GM23338 (cell line): Measurements from ENCODE around the gene NFXL1. TPM values are rescaled to one million over a fixed set of nuclear protein-coding genes. Genes with fewer than 3 reads are reported as not detected.

Experiments
- ATAC-seq: fragments of 200-7000 bp; cut with Tn5 transposase; 3 replicates; pipeline ENCODE4 v1.9.1; 2020
- DNase-seq: peaks from one replicate; pipeline ENCODE4 v3.0.0-alpha.2; 2015; ENCODE audit warnings: low spot score
- H2AFZ ChIP-seq: fragments of 200-600 bp; sonication (generic); 2 replicates; pipeline ENCODE4 v1.8.0; 2016; ENCODE audit warnings: antibody characterized with exemption, mild to moderate bottlenecking, moderate library complexity
- H3F3A ChIP-seq: fragments of 200-600 bp; sonication (generic); replicated peaks from 2 replicates; pipeline ENCODE4 v1.8.0; 2017; ENCODE audit warnings: antibody characterized with exemption, mixed run types, low read depth
- H3K27ac ChIP-seq: fragments of 200-600 bp; sonication (generic); 2 replicates; pipeline ENCODE4 v1.6.1; 2016; ENCODE audit warnings: low read depth
- H3K27me3 ChIP-seq: fragments of 200-600 bp; sonication (generic); 2 replicates; pipeline ENCODE4 v1.8.0; 2016; ENCODE audit warnings: mild to moderate bottlenecking, mixed run types, moderate library complexity; ENCODE audit not compliant: insufficient read depth
- H3K36me3 ChIP-seq: fragments of 200-600 bp; sonication (generic); 2 replicates; pipeline ENCODE4 v1.8.0; 2016; ENCODE audit warnings: mild to moderate bottlenecking; ENCODE audit not compliant: insufficient read depth
- H3K4me1 ChIP-seq: fragments of 200-600 bp; sonication (generic); 2 replicates; pipeline ENCODE4 v1.8.0; 2016; ENCODE audit warnings: mild to moderate bottlenecking, moderate library complexity; ENCODE audit not compliant: insufficient read depth
- H3K4me2 ChIP-seq: fragments of 200-600 bp; sonication (generic); 2 replicates; pipeline ENCODE4 v1.7.1; 2017; ENCODE audit warnings: mixed run types
- H3K4me3 ChIP-seq: fragments of 200-600 bp; sonication (generic); 2 replicates; pipeline ENCODE4 v1.6.1; 2016; ENCODE audit warnings: mixed run types
- H3K79me2 ChIP-seq: fragments of 200-600 bp; sonication (generic); replicated peaks from 2 replicates; pipeline ENCODE4 v1.8.0; 2017; ENCODE audit warnings: mild to moderate bottlenecking; ENCODE audit not compliant: insufficient read depth
- H3K9me2 ChIP-seq: fragments of 200-600 bp; sonication (generic); 2 replicates; pipeline ENCODE4 v1.8.0; 2017; ENCODE audit not compliant: insufficient read depth
- H4K20me1 ChIP-seq: fragments of 200-600 bp; sonication (generic); replicated peaks from 2 replicates; pipeline ENCODE4 v1.8.0; 2017; ENCODE audit warnings: mild to moderate bottlenecking; ENCODE audit not compliant: insufficient read depth
- H3K27ac Mint-ChIP-seq: 2 replicates; pipeline ENCODE4 v1.8.0; 2020; ENCODE audit warnings: inconsistent platforms, mild to moderate bottlenecking, moderate library complexity, mixed read lengths
- H3K27me3 Mint-ChIP-seq: 3 replicates; pipeline ENCODE4 v1.8.0; 2022; ENCODE audit warnings: low read depth, mild to moderate bottlenecking, moderate library complexity, mixed read lengths, inconsistent platforms; ENCODE audit not compliant: insufficient read depth, poor library complexity
- H3K36me3 Mint-ChIP-seq: 3 replicates; pipeline ENCODE4 v1.8.0; 2021; ENCODE audit warnings: low read depth, mild to moderate bottlenecking, inconsistent platforms, moderate library complexity, mixed read lengths
- H3K4me1 Mint-ChIP-seq: 3 replicates; pipeline ENCODE4 v1.8.0; 2020; ENCODE audit warnings: mild to moderate bottlenecking, inconsistent platforms, mixed read lengths
- H3K4me3 Mint-ChIP-seq: 3 replicates; pipeline ENCODE4 v1.8.0; 2021; ENCODE audit warnings: moderate library complexity, mild to moderate bottlenecking, inconsistent platforms, mixed read lengths
- H3K9me3 Mint-ChIP-seq: 3 replicates; pipeline ENCODE4 v1.8.0; 2020; ENCODE audit warnings: moderate library complexity, mild to moderate bottlenecking, inconsistent platforms, mixed read lengths
- CREB1 ChIP-seq: fragments of 250-450 bp; sonication (Bioruptor Pico); IDR thresholded peaks from 2 replicates; pipeline ENCODE4 v1.5.0; 2020; ENCODE audit warnings: low read depth, mild to moderate bottlenecking, moderate library complexity
- CTCF ChIP-seq, 2 experiments: fragments of 200-600 bp in 1 of 2; sonication (generic) in 1 of 2; conservative IDR thresholded peaks; 2 replicates each; pipeline versions ENCODE4 v1.5.1 to v1.6.1; 2016 to 2017; ENCODE audit warnings: antibody characterized with exemption in 2 of 2, low read depth in 2 of 2, mild to moderate bottlenecking in 2 of 2, moderate library complexity in 1 of 2
- ETS1 ChIP-seq: IDR thresholded peaks from 2 replicates; pipeline ENCODE4 v1.6.1; 2016; ENCODE audit warnings: antibody characterized with exemption
- EZH2 ChIP-seq: fragments of 200-600 bp; sonication (generic); IDR thresholded peaks from one replicate; pipeline ENCODE4 v1.8.0; 2017; ENCODE audit warnings: antibody characterized with exemption, mild to moderate bottlenecking, low read depth; ENCODE audit not compliant: unreplicated experiment
- EZH2phosphoT487 ChIP-seq: fragments of 200-600 bp; sonication (generic); IDR thresholded peaks from one replicate; pipeline ENCODE4 v1.8.1; 2018; ENCODE audit warnings: antibody characterized with exemption; ENCODE audit not compliant: unreplicated experiment
- JUNB ChIP-seq: IDR thresholded peaks from one replicate; pipeline ENCODE4 v1.6.1; 2016; ENCODE audit warnings: antibody characterized with exemption; ENCODE audit not compliant: unreplicated experiment
- NANOG ChIP-seq: IDR thresholded peaks from 2 replicates; pipeline ENCODE4 v1.6.1; 2016; ENCODE audit warnings: antibody characterized with exemption, borderline replicate concordance
- POLR2AphosphoS5 ChIP-seq: IDR thresholded peaks from 2 replicates; pipeline ENCODE4 v1.6.1; 2016; ENCODE audit warnings: antibody characterized with exemption, low read depth
- REST ChIP-seq: IDR thresholded peaks from one replicate; pipeline ENCODE4 v1.6.1; 2018; ENCODE audit warnings: antibody characterized with exemption; ENCODE audit not compliant: unreplicated experiment
- STAT1 ChIP-seq: IDR thresholded peaks from one replicate; pipeline ENCODE4 v1.6.1; 2016; ENCODE audit warnings: antibody characterized with exemption; ENCODE audit not compliant: unreplicated experiment
- ZNF114 ChIP-seq: fragments of 250-450 bp; sonication (Bioruptor Pico); IDR thresholded peaks from 2 replicates; pipeline ENCODE4 v1.5.0; 2020; ENCODE audit warnings: mild to moderate bottlenecking, moderate library complexity
- ZNF331 ChIP-seq: fragments of 250-450 bp; sonication (Bioruptor Pico); IDR thresholded peaks from 2 replicates; pipeline ENCODE4 v1.5.0; 2020; ENCODE audit warnings: low read depth, mild to moderate bottlenecking, moderate library complexity
- ZNF462 ChIP-seq: fragments of 250-450 bp; sonication (Bioruptor Pico); IDR thresholded peaks from 2 replicates; pipeline ENCODE4 v1.5.0; 2020; ENCODE audit warnings: mild to moderate bottlenecking, moderate library complexity
- polyA plus RNA-seq: library from polyadenylated mRNA; unstranded; fragments of >200 nt; fragmentation: Nextera tagmentation; extraction: Ambion mirVana; gene quantifications from 2 replicates; pipeline ENCODE4 v1.2.1, GENCODE V29; 2016
- total RNA-seq: library from RNA; depleted of rRNA; stranded (reverse); fragments of >200 nt; shearing (Covaris generic); gene quantifications from 2 replicates; pipeline ENCODE4 v1.2.3, GENCODE V29; 2014

The NFXL1 gene
- total and polyA plus RNA-seq, 2 experiments from 2014 or later: 19.4 to 31.7 TPM

GRCh38 chr4:47876784-47877546, 37.4 kb downstream of the NFXL1 start:
- Mint-ChIP-seq H3K36me3 (peaks cover 72% of the 10 kb centered on the region), H3K4me3 (no peak overlapping the region), H3K27ac (no peak overlapping the region), H3K4me1 (no peaks in the 10 kb centered on the region), H3K27me3 (peaks cover 2% of the 10 kb centered on the region), H3K9me3 (no peaks in the 10 kb centered on the region; the same call in 2 of the 3 replicates)
- H3K4me3 ChIP-seq: no peak overlapping the region
- no peaks in the 10 kb centered on the region for H3F3A ChIP-seq
- H3K79me2 ChIP-seq: no peaks in the 10 kb centered on the region
- H3K27me3 ChIP-seq: no peaks in the 10 kb centered on the region
- H3K36me3 ChIP-seq: peaks cover 61% of the 10 kb centered on the region
- no peak for TF ChIP-seq REST
- TF ChIP-seq JUNB: no peak
- no peak for TF ChIP-seq EZH2
- TF ChIP-seq ZNF462 (CRISPR knock-in tag): no peak
- no peak for TF ChIP-seq EZH2phosphoT487
- no peak for TF ChIP-seq POLR2AphosphoS5
- no peak for TF ChIP-seq CTCF (conservative IDR thresholded peaks at IDR 0.05; ENCODE audit: low read depth in 2 of 2)
- no peak for TF ChIP-seq ETS1
- TF ChIP-seq ZNF331: no peak
- no peak for TF ChIP-seq STAT1
- TF ChIP-seq ZNF114 (CRISPR knock-in tag): no peak
- no peak for TF ChIP-seq NANOG
- no peak for TF ChIP-seq CREB1 (CRISPR knock-in tag)
- no peak overlapping the region for H3K4me2 ChIP-seq
- no peaks in the 10 kb centered on the region for H3K9me2 ChIP-seq
- ATAC-seq: no peak
- no peaks in the 10 kb centered on the region for H3K4me1 ChIP-seq
- no peak for DNase-seq
- no peak overlapping the region for H2AFZ ChIP-seq
- no peak overlapping the region for H3K27ac ChIP-seq
- H4K20me1 ChIP-seq: no peaks in the 10 kb centered on the region
